Activated CD4-positive, alpha-beta memory T cell treated with anti-CD3 and anti-CD28 coated beads, Interleukin-2, amount 10 ng/mL, durations not matched to agents 7 days and 5 days (primary cell): Measurements from ENCODE around the gene TTLL5. TPM values are rescaled to one million over a fixed set of nuclear protein-coding genes. Genes with fewer than 3 reads are reported as not detected.

Experiments
- CTCF ChIA-PET: fragments of 350-600 bp; sonication (Branson Sonifier 250); formaldehyde crosslinking; loops from one replicate; lab custom pipeline; 2021; ENCODE audit warnings: antibody characterized with exemption, inconsistent platforms; lab: Charles Lee
- POLR2A ChIA-PET: fragments of 350-600 bp; sonication (Branson Sonifier 250); formaldehyde crosslinking; loops from one replicate; lab custom pipeline; 2021; ENCODE audit warnings: antibody characterized with exemption; lab: Charles Lee
- DNase-seq: peaks from one replicate; pipeline ENCODE4 v3.0.0-alpha.2; 2020
- H3K27ac Mint-ChIP-seq: one replicate; pipeline ENCODE4 v1.8.0; 2021; ENCODE audit warnings: mild to moderate bottlenecking, mixed read lengths
- H3K27me3 Mint-ChIP-seq: one replicate; pipeline ENCODE4 v1.8.0; 2021; ENCODE audit warnings: mixed read lengths
- H3K36me3 Mint-ChIP-seq: one replicate; pipeline ENCODE4 v1.8.0; 2021; ENCODE audit warnings: low read depth, mixed read lengths
- H3K4me1 Mint-ChIP-seq: one replicate; pipeline ENCODE4 v1.8.0; 2021; ENCODE audit warnings: mixed read lengths
- H3K4me3 Mint-ChIP-seq: one replicate; pipeline ENCODE4 v1.8.0; 2021; ENCODE audit warnings: mild to moderate bottlenecking, mixed read lengths
- H3K9me3 Mint-ChIP-seq: one replicate; pipeline ENCODE4 v1.8.0; 2021; ENCODE audit warnings: mixed read lengths
- total RNA-seq, 2 experiments: library from RNA; stranded (reverse); gene quantifications; one replicate each; pipeline ENCODE4 v1.2.3, GENCODE V29; 2021

The TTLL5 gene
- total RNA-seq, 2 experiments from 2014 or later, result 30.6 to 33.1 TPM

DNA sequence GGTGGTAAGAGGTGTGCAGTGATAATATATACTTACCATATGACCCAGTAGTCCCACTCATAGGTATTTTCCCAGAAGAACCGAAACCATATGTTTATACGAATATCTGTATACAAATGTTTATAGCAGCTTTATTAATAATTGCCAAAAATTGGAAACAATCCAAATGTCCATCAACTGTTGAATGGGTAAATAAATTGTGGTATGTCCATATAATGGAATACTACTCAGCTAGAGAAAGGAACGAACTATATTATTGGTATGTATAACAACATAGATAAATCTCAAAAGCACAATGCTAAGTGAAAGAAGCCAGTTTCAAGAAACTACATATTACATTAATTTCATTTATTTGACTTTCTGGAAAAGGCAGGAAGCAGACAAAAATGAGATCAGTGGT, 66.1 kb downstream of the TTLL5 start:
- POLR2A ChIA-PET, result no interaction called here
- no peak overlapping the region for H3K4me3 Mint-ChIP-seq

DNA sequence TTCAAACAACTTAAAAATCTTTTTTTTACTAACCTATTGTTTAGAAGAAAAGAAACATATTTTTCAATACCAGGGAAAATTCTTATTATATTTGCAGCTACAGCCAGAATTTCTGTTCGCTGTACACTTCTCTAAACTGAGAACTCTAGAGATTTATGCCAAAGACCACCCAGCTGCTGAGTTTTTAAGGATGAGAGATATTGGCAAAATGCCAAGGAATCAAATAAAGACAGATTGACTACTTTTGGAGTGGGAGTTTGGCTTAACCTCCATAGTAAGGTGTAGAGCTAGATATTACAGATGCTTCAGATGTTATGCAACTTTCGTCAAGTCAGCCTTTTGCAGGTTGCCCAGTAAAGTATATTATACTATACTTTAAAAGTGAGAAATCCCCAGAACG, 71.8 kb downstream of the TTLL5 start:
- H3K4me3 Mint-ChIP-seq, result no peak overlapping the region
- DNase-seq, result no peak
- H3K27ac Mint-ChIP-seq, result no peak overlapping the region
- POLR2A ChIA-PET, result no interaction called here
- H3K36me3 Mint-ChIP-seq, result peaks cover 29% of the 10 kb centered on the region
- H3K9me3 Mint-ChIP-seq, result no peaks in the 10 kb centered on the region
- H3K27me3 Mint-ChIP-seq, result no peaks in the 10 kb centered on the region
- H3K4me1 Mint-ChIP-seq, result peaks cover 6% of the 10 kb centered on the region
- CTCF ChIA-PET, result interaction anchor here (1.2 kb wide), 1 partner anchor 24 kb away, joined by 3 read pairs; no protein-coding TSS in a partner anchor

More for the DNA sequence above, 66.1 kb downstream of the TTLL5 start:
- DNase-seq, result no peak
- Mint-ChIP-seq H3K4me1 (peaks cover 27% of the 10 kb centered on the region), H3K27me3 (no peaks in the 10 kb centered on the region), H3K9me3 (peaks cover 3% of the 10 kb centered on the region), H3K36me3 (peaks cover 41% of the 10 kb centered on the region), H3K27ac (no peak overlapping the region)
- CTCF ChIA-PET, result interaction anchor here (1.0 to 2.2 kb wide), 3 partner anchors 16 to 179 kb away, joined by 3 to 10 read pairs (median 7); no protein-coding TSS in a partner anchor

DNA sequence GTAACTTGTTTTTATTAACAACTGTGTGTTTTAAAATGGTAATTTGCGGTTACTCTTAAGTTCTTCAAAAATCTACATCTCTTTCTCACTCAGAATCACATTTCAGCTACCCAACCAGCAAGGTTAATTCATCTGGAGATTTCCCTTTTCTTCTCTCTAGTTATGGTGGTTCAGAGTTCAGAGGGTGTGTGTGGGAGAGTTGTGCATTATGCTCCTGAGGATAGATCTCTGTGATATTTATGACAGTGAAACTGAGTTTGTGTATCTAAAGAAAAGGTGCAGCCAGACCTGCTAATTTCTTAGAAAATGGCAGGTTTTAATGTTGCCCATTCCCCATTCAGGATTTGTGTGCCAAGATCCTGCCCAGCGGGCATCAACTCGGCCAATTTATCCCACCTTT, 73.8 kb downstream of the TTLL5 start:
- peaks cover 24% of the 10 kb centered on the region for H3K36me3 Mint-ChIP-seq
- no peak overlapping the region for H3K4me3 Mint-ChIP-seq
- no peaks in the 10 kb centered on the region for H3K9me3 Mint-ChIP-seq
- ChIA-PET POLR2A (no interaction called here), CTCF (no interaction called here)
- H3K4me1 Mint-ChIP-seq, result peaks cover 3% of the 10 kb centered on the region
- no peaks in the 10 kb centered on the region for H3K27me3 Mint-ChIP-seq
- DNase-seq, result no peak
- no peak overlapping the region for H3K27ac Mint-ChIP-seq

DNA sequence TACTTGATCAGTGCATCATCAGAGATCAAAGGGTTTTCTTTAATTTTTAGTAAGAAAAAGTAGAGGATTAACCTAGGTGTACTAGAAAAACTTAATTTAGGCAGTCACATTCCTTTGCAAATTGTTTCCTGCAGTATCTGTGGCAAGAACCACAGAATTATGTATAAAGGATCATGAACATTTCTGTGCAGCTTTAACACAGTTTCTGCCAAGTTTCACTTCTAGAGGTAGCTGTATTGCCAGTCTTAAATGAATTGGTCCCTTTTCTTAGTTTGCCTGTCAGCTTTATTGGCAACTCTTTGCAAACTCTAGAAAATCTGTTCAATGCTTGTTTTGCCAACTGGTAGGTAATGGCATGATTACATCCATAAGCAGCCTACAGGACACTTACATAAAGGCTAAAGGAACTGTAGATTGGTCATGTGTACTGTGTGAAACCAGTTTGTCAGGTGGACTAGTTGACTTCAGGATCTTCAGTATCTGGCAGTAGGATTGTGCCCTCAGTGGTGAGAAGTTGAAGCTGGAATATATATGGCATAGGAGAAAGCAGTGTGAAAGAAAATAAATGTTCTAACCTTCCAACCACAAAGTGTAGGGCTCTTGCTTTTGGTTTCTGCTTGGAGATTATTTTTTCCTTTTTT, 75.9 kb downstream of the TTLL5 start:
- DNase-seq, result no peak
- Mint-ChIP-seq H3K36me3 (peaks cover 26% of the 10 kb centered on the region), H3K27ac (no peak overlapping the region), H3K4me3 (no peak overlapping the region), H3K4me1 (no peaks in the 10 kb centered on the region), H3K9me3 (no peaks in the 10 kb centered on the region), H3K27me3 (no peaks in the 10 kb centered on the region)
- CTCF ChIA-PET, result interaction anchor here (1.5 kb wide), 1 partner anchor 171 kb away, joined by 3 read pairs; no protein-coding TSS in a partner anchor
- POLR2A ChIA-PET, result no interaction called here

DNA sequence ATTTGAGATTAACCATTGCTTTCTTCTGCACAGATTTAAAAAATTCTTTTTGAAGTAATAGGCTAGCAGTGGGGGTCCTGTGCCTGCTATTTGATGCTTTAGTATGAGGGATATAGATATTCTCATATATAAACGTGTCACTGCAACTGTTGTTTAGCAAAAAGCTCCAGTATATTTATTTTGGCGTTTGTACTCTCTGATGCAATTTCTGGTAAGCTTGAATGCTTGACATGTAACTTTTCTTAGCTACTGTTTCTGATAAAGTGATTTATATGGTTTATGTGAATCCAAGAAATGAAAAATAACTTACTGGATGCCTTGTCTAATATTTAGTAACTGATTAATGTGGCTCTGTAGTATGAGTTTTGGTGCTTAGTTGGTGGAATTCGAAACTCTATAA, 77.1 kb downstream of the TTLL5 start:
- Mint-ChIP-seq H3K4me3 (no peak overlapping the region), H3K36me3 (peaks cover 31% of the 10 kb centered on the region), H3K9me3 (no peaks in the 10 kb centered on the region), H3K27ac (no peak overlapping the region), H3K4me1 (no peaks in the 10 kb centered on the region), H3K27me3 (no peaks in the 10 kb centered on the region)
- no peak for DNase-seq
- ChIA-PET CTCF (interaction anchor here (1.3 to 1.5 kb wide), 2 partner anchors 27 to 172 kb away, joined by 3 read pairs; no protein-coding TSS in a partner anchor), POLR2A (no interaction called here)

DNA sequence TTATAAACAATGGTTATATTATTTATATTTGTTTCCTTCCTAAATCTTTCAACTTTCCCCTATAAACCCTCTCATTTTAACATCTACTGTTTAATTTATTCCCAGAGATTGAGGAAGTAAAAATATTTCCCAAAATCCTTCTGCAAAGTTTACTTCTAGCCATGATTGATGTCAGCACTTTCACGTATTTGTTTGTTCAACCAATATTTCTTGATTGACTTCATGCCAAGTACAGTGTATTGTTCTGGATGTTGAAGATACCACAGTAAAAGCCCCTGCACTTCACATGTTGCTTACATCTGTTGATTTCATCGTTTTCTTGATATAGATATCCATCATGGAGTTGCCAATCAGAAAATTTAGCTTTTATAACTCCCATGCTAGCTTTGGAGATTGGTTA, 81.8 kb downstream of the TTLL5 start:
- Mint-ChIP-seq H3K27ac (no peak overlapping the region), H3K36me3 (peaks cover 43% of the 10 kb centered on the region), H3K27me3 (no peaks in the 10 kb centered on the region), H3K4me1 (no peaks in the 10 kb centered on the region), H3K9me3 (peaks cover 5% of the 10 kb centered on the region), H3K4me3 (no peak overlapping the region)
- CTCF ChIA-PET, result no interaction called here
- POLR2A ChIA-PET, result no interaction called here
- no peak for DNase-seq

DNA sequence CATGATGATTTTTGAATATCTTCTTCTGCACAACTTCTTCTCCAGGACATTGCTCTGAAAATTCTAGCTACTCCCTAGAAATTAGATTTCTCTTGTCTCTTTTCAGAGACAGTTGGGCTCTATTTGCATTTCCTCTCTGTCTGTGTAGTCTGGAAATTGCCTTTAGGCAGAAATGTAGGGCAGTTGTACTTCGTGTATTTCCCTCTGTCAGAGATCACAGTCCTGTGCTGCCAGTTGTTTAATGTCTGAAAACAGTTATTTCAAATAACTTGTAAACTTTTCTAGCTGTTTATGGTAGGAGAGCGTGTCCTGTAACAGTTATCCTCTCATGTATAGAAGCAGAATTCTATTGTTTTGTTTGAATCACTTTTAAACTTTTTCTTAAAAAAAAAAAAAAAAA, 86.9 kb downstream of the TTLL5 start:
- Mint-ChIP-seq H3K4me3 (no peak overlapping the region), H3K4me1 (no peaks in the 10 kb centered on the region), H3K36me3 (peaks cover 50% of the 10 kb centered on the region), H3K27me3 (no peaks in the 10 kb centered on the region), H3K27ac (no peak overlapping the region), H3K9me3 (peaks cover 5% of the 10 kb centered on the region)
- DNase-seq, result no peak
- CTCF ChIA-PET, result interaction anchor here (0.7 kb wide), 2 partner anchors 158 to 1230 kb away, joined by 3 to 5 read pairs; no protein-coding TSS in a partner anchor
- POLR2A ChIA-PET, result no interaction called here

DNA sequence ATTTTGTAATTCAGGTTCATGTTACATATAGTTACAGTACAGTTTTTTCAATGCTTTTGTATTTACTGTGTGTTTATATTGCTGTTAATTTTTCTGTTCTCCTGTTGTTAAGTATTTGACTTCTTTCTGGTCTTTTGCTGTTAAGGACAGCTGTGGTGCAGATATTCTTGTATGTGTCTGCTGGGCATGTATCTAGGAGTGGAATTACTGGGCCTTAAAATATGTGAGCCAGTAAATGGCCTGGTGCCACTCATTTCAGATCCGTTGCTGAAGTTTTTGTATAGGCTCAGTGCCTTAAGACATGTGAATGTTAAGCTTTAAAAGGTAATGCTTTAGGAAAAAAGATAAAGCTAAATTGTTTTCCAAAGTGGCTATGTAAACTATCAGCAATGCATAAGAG, 87.3 kb downstream of the TTLL5 start:
- DNase-seq, result no peak
- Mint-ChIP-seq H3K36me3 (peaks cover 47% of the 10 kb centered on the region), H3K4me1 (no peaks in the 10 kb centered on the region), H3K4me3 (no peak overlapping the region), H3K27me3 (no peaks in the 10 kb centered on the region), H3K9me3 (peaks cover 5% of the 10 kb centered on the region), H3K27ac (no peak overlapping the region)
- POLR2A ChIA-PET, result no interaction called here
- CTCF ChIA-PET, result interaction anchor here (0.7 kb wide), 2 partner anchors 158 to 1229 kb away, joined by 3 to 5 read pairs; no protein-coding TSS in a partner anchor

DNA sequence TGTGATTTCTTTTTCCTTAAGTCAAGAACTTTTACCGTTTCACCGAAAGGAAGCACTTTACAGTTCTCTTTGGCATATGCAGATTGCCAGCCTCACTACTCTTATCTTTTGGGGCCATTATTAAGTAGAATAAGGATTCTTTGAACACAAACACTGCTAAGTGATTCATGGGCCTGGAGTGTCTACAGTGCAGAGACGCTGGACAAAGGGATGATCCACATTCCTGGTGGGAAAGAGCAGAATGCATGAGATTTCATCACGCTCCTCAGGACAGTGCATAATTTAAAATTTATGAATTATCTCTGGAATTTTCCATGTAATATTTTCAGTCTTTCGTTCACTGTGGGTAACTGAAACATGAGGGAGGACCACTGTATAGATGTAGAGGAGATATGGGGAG, 90.2 kb downstream of the TTLL5 start:
- POLR2A ChIA-PET, result no interaction called here
- Mint-ChIP-seq H3K36me3 (peaks cover 30% of the 10 kb centered on the region), H3K4me1 (no peaks in the 10 kb centered on the region), H3K27ac (no peak overlapping the region), H3K4me3 (no peak overlapping the region), H3K27me3 (no peaks in the 10 kb centered on the region), H3K9me3 (peaks cover 5% of the 10 kb centered on the region)
- DNase-seq, result no peak
- CTCF ChIA-PET, result no interaction called here

DNA sequence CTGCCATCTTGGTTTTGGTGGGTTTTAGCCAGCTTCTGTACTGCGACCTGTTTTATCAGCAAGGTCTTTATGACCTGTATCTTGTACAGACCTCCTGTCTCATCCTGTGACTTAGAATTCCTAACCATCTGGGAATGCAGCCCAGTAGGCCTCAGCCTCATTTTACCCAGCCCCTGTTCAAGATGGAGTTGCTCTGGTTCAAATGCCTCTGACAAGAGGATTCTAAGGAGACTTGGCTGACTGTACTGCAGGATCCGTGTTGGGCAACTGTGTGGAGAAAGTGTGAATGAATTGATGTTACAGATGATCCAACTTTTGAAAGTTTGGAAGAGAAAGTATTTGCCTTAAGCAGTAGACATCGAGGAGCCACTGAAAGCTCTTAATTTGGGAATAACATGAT, 91.0 kb downstream of the TTLL5 start:
- POLR2A ChIA-PET, result no interaction called here
- CTCF ChIA-PET, result no interaction called here
- Mint-ChIP-seq H3K27ac (no peak overlapping the region), H3K4me3 (no peak overlapping the region), H3K36me3 (peaks cover 22% of the 10 kb centered on the region), H3K9me3 (peaks cover 2% of the 10 kb centered on the region), H3K4me1 (no peaks in the 10 kb centered on the region), H3K27me3 (no peaks in the 10 kb centered on the region)
- DNase-seq, result no peak

DNA sequence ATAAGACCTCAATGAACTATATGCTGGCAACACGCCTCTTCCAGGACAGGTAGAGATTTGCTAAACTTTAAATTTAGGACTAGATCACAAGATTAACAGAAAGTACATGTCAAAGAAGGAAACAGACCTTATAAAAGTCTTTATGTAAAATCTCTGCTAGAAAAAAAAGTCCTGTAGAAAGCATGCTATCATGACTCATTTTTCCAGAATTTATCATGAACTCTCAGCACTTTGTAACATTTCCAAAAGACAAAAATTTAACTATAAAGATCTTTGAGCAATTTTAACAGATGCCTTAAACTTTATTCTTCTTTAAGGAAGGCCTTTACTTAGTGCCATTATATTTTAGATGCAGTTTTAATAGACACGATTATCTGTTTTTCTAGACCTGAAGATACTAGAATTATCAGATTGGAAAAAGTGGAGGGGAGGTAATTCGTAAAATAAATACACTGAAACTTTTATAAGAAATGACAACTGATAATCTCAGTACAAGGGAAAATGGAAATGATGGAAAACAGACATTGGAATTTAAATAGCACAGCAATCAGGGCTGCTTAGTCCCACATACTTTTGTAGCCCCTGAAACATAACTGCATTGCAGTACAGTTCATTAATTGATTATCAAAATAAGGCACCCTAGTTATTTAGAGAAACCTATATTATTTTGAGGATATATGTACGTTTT, 92.0 kb downstream of the TTLL5 start:
- Mint-ChIP-seq H3K27ac (no peak overlapping the region), H3K27me3 (no peaks in the 10 kb centered on the region), H3K4me1 (no peaks in the 10 kb centered on the region), H3K4me3 (no peak overlapping the region), H3K9me3 (no peaks in the 10 kb centered on the region), H3K36me3 (peaks cover 16% of the 10 kb centered on the region)
- DNase-seq, result no peak
- CTCF ChIA-PET, result no interaction called here
- POLR2A ChIA-PET, result no interaction called here

DNA sequence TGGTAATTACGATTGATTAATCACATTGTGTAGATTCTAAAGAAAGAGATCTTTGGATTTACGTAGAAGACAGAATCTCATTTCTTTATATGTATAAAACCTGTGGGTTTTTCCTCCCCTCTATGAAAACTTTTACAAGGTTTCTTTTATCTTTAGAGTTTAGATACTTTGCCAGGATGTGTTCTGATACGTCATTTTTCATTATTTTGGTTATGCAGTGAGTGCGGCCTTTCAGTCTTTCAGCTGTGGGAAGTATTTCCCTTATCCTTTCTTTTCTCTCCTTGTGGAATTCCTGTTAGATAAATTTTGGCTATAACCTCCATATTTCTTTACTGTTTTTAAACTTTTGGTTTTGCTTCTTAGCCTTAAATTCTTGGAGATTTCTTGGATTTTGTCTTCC, 92.7 kb downstream of the TTLL5 start:
- Mint-ChIP-seq H3K9me3 (no peaks in the 10 kb centered on the region), H3K36me3 (peaks cover 10% of the 10 kb centered on the region), H3K27me3 (no peaks in the 10 kb centered on the region), H3K27ac (no peak overlapping the region), H3K4me1 (no peaks in the 10 kb centered on the region), H3K4me3 (no peak overlapping the region)
- ChIA-PET CTCF (no interaction called here), POLR2A (no interaction called here)
- no peak for DNase-seq

DNA sequence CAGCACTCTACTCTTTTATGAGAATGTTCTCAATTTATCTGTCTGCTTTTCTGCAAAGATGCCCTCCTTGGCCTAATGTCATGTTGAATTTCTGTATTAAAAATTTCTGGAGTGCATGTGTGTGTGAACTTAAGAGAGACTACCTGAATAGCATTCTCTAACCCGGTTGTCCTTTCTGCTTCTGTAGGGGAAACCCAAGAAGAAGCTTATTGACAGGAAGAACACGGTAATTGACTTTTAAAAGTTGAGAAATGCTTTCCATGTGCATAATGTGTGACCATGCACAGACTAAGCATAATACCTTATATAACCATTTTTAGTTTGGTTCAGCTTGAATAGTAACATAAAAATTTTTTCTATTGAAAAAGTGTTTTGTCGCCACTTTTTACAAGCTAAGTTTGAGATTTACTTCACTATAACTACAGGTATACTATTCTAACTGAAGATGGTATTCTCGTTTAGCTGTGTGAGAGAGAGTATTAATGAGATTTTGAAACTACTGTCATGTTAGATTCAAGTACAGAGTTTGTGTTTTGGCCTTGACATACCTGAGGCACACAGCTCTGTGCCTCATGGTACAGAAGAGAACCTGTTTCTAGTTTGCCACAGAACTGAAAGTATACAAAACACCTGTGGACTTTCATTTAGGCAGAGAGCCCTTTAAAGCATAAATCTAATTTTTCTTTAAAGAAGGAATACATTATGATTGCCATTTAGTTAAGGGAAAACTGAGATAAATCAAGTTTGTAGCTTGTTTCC, 96.8 kb downstream of the TTLL5 start:
- Mint-ChIP-seq H3K36me3 (peaks cover 6% of the 10 kb centered on the region), H3K4me3 (no peak overlapping the region), H3K27me3 (no peaks in the 10 kb centered on the region), H3K4me1 (no peaks in the 10 kb centered on the region), H3K27ac (no peak overlapping the region), H3K9me3 (no peaks in the 10 kb centered on the region)
- DNase-seq, result no peak
- POLR2A ChIA-PET, result no interaction called here
- CTCF ChIA-PET, result interaction anchor here (0.7 to 1.3 kb wide), 3 partner anchors 11 to 49 kb away, joined by 3 to 4 read pairs (median 4); no protein-coding TSS in a partner anchor
